Uterus (tissue), 4 donors: ENCODE results near the gene SLC9A8. TPM values are rescaled to one million over a fixed set of nuclear protein-coding genes. Genes with fewer than 3 reads are reported as not detected.

Experiments used
- DNase-seq, 2 donors: peaks; one replicate each; pipeline ENCODE4 v3.0.0-alpha.2; 2019 to 2020
- H3K27ac ChIP-seq, 2 donors: fragments of 200-600 bp; sonication (generic); 1 replicate in 1 of 2; 2 replicates in 1 of 2; pipeline ENCODE4 v1.5.1; 2016 to 2018
- H3K27me3 ChIP-seq, 2 donors: fragments of 200-600 bp; sonication (generic); one replicate each; pipeline ENCODE4 v1.5.1; 2018 to 2019; ENCODE audit warnings: control low read depth in 1 of 2
- H3K36me3 ChIP-seq, 2 donors: fragments of 200-600 bp; sonication (generic); one replicate each; pipeline ENCODE4 v1.5.1; 2019; ENCODE audit warnings: control low read depth in 1 of 2
- H3K4me1 ChIP-seq, 2 donors: fragments of 200-600 bp; sonication (generic); one replicate each; pipeline ENCODE4 v1.5.1; 2018 to 2019; ENCODE audit warnings: control low read depth in 1 of 2
- H3K4me3 ChIP-seq, 2 donors: fragments of 200-600 bp; sonication (generic); 1 replicate in 1 of 2; 2 replicates in 1 of 2; pipeline ENCODE4 v1.5.1; 2018 to 2019; ENCODE audit warnings: mild to moderate bottlenecking in 1 of 2
- H3K9me3 ChIP-seq, 2 donors: fragments of 200-600 bp; sonication (generic); one replicate each; pipeline ENCODE4 v1.5.1; 2019; ENCODE audit warnings: control low read depth in 1 of 2
- POLR2A ChIP-seq, 2 donors: fragments of 450-650 bp; IDR thresholded peaks; one replicate each; pipeline ENCODE4 v1.6.1; 2016; ENCODE audit warnings: antibody characterized with exemption in 2 of 2, mild to moderate bottlenecking in 1 of 2, moderate library complexity in 1 of 2
- intact Hi-C: fragments of 100-400 bp; cut with DNase I; formaldehyde crosslinking; loops from one replicate; pipeline ENCODE4 v1.15.1; 2023; ENCODE audit warnings: low total_unique reads
- total RNA-seq, 4 donors: library from RNA; depleted of rRNA in 3 of 4; stranded (reverse); fragments of >200 nt in 3 of 4; gene quantifications; one replicate each; pipeline versions ENCODE4 v1.1.0 to v1.2.4, GENCODE V29; 2014 to 2023
- TF ChIP-seq, protein P1 (sequence below), 4 experiments: fragments of 200-600 bp in 2 of 4; fragments of 450-650 bp in 2 of 4; sonication (generic) in 2 of 4; IDR thresholded peaks; one replicate each; pipeline ENCODE4 v1.5.1; 2016 to 2019; ENCODE audit warnings: antibody characterized with exemption in 4 of 4, mild to moderate bottlenecking in 2 of 4, moderate library complexity in 1 of 4
- donor health status: DM: yes; HTN: yes; CAD: no.

The SLC9A8 gene
- total RNA-seq, 4 donors from 2014 or later, result 1.3 to 12.8 (median 4.3) TPM

DNA sequence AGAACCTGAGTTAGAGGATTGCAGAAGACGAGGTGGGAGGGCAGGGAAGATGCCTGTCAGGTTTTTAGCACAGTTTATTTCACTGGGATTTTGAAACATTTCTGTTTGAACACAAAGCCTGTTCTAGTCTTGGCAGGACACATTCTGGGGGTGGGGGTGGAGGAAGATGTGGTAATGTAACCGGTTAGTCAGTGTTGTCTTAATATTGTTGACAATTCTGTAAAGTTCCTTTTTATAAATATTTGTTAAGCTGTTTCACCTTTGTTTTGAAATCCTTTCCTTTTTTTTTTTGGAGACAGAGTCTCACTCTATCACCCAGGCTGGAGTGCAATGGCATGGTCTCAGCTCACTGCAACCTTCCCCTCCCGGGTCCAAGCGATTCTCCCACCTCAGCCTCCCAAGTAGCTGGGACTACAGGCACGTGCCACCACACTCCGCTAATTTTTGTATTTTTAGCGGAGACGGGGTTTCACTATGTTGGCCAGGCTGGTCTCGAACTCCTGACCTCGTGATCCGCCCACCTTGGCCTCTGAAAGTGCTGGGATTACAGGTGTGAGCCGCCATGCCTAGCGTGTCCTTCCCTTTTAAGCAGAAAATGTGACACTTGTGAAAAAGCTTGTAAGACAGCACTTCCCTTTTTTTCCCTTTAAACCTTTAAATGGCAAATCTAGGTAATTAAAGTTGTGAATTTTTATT is 20.2 kb downstream of the SLC9A8 start:
- H3K27ac ChIP-seq, result no peak overlapping the region
- no peaks in the 10 kb centered on the region for H3K9me3 ChIP-seq
- no peak for TF ChIP-seq POLR2A (IDR thresholded peaks at IDR 0.05)
- TF ChIP-seq, protein P1, sequence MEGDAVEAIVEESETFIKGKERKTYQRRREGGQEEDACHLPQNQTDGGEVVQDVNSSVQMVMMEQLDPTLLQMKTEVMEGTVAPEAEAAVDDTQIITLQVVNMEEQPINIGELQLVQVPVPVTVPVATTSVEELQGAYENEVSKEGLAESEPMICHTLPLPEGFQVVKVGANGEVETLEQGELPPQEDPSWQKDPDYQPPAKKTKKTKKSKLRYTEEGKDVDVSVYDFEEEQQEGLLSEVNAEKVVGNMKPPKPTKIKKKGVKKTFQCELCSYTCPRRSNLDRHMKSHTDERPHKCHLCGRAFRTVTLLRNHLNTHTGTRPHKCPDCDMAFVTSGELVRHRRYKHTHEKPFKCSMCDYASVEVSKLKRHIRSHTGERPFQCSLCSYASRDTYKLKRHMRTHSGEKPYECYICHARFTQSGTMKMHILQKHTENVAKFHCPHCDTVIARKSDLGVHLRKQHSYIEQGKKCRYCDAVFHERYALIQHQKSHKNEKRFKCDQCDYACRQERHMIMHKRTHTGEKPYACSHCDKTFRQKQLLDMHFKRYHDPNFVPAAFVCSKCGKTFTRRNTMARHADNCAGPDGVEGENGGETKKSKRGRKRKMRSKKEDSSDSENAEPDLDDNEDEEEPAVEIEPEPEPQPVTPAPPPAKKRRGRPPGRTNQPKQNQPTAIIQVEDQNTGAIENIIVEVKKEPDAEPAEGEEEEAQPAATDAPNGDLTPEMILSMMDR (IDR thresholded peaks at IDR 0.05), result no peak
- H3K4me1 ChIP-seq, result no peaks in the 10 kb centered on the region
- H3K4me3 ChIP-seq, result no peak overlapping the region
- no peaks in the 10 kb centered on the region for H3K36me3 ChIP-seq
- intact Hi-C loops, result no loop called here
- DNase-seq, result peak in 1 of 2 donors; percentile 38
- H3K27me3 ChIP-seq, result no peaks in the 10 kb centered on the region

DNA sequence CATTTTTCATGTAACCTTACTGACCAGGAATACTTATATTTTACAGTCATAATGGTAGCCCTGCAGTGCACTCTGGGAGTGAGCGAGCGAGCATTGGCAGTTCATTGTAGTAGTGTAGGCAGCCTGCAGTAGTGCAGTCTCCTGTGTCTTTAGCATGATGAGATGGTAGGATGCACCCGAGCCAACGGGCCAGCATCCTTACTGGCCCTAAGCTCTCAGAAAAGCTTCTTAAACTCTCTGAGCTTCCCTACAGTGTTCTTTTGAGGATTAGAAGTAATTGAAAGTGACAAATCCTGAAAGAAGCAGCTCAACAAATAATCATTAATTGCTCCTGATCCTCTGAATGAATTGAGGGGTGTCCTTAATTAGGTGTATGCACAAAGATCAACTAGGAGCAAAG is 20.9 kb downstream of the SLC9A8 start:
- no peaks in the 10 kb centered on the region for H3K36me3 ChIP-seq

DNA sequence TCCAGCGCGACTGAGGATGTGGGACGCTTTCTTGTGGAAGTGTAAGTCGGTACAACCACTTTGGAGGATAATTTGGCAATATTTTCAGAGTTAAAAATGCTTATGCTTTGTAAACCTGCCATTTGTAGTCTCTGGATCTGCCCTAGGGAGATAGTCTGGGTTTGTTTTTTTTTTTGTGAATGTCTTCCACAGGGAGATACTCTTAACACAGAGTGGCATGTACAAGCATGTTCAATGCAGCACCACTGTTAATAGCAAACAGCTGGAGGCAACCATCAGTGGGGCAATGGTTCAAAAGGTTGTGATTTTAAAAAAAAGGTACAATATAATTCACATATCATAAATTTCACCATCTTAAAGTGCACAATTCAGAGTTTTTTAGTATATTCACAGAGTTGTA is 22.4 kb downstream of the SLC9A8 start:
- Histone ChIP-seq H3K27me3 (no peaks in the 10 kb centered on the region), H3K27ac (no peak overlapping the region), H3K4me3 (no peak overlapping the region), H3K9me3 (no peaks in the 10 kb centered on the region), H3K36me3 (no peaks in the 10 kb centered on the region), H3K4me1 (no peaks in the 10 kb centered on the region)
- intact Hi-C loops, result no loop called here
- no peak for TF ChIP-seq POLR2A (IDR thresholded peaks at IDR 0.05)
- TF ChIP-seq, protein P1 (IDR thresholded peaks at IDR 0.05), result no peak
- DNase-seq, result no peak

More for the DNA sequence above, 20.9 kb downstream of the SLC9A8 start:
- Histone ChIP-seq H3K4me1 (no peaks in the 10 kb centered on the region), H3K27me3 (no peaks in the 10 kb centered on the region), H3K9me3 (no peaks in the 10 kb centered on the region), H3K27ac (no peak overlapping the region), H3K4me3 (no peak overlapping the region)
- TF ChIP-seq POLR2A (IDR thresholded peaks at IDR 0.05), result no peak
- TF ChIP-seq, protein P1 (IDR thresholded peaks at IDR 0.05), result no peak
- DNase-seq, result no peak
- intact Hi-C loops, result no loop called here

DNA sequence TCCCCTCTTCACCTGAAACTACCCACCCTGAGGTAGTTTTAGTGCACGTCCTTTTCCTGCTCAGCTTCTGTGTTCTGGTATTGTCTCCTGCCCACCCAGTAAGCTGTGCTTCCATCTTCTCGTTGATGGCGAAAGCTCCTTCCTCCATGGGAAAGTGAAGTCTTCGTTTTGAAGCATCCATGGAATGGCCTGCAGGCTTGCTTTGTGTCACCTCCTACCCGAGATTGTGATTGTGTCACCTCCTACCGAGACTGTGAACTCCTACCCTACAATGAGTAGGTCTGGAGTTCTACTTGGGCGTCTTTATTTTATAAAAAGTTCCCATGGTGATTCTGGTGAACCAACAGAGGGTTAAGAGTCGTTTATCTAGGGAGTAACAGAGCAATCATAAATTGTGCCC is 25.9 kb downstream of the SLC9A8 start:
- Histone ChIP-seq H3K9me3 (no peaks in the 10 kb centered on the region), H3K27ac (peak overlapping the region in 1 of 2 donors; percentile 48), H3K4me3 (no peak overlapping the region), H3K36me3 (no peaks in the 10 kb centered on the region), H3K4me1 (no peaks in the 10 kb centered on the region), H3K27me3 (no peaks in the 10 kb centered on the region)
- intact Hi-C loops, result no loop called here
- TF ChIP-seq, protein P1 (IDR thresholded peaks at IDR 0.05), result no peak
- TF ChIP-seq POLR2A (IDR thresholded peaks at IDR 0.05), result no peak
- no peak for DNase-seq

DNA sequence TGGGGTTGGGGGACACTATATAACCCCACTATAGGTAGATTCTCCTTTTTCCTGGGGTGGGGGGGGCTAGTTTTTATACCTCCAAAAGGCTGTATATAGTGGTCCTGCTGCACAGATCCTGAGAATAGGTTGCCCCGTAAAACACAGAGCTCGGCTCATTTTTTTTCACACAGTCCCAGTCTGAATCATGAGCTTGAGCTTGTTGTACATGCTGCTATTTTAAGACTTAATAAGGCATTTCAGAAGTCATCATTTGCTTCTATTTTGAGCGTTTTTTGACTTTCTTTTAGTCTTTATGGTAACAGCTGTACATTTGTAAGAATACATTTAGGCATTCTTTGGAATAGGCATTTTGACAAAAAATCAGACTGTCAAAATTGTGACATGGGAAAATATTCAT is 30.5 kb downstream of the SLC9A8 start:
- Histone ChIP-seq H3K9me3 (no peaks in the 10 kb centered on the region), H3K36me3 (no peaks in the 10 kb centered on the region), H3K4me3 (no peak overlapping the region), H3K27ac (peak overlapping the region in 1 of 2 donors; percentile 49), H3K4me1 (no peaks in the 10 kb centered on the region), H3K27me3 (no peaks in the 10 kb centered on the region)
- intact Hi-C loops, result no loop called here
- TF ChIP-seq, protein P1 (IDR thresholded peaks at IDR 0.05), result no peak
- no peak for TF ChIP-seq POLR2A (IDR thresholded peaks at IDR 0.05)
- DNase-seq, result no peak
